Ramos (cell line): ENCODE measurements around the gene RBPJ.
"Not testable (repeated sequence)": the region's sequence is repeated elsewhere in the genome, so short reads cannot be mapped to it uniquely, and the experiment has no call there.

Experiments used
- in situ Hi-C: fragments of 300-500 bp; cut with MboI; formaldehyde crosslinking; loops from one replicate; pipeline ENCODE4 v1.14.3; 2022; ENCODE audit warnings: low sequenced_read_pairs; ENCODE audit not compliant: unreplicated experiment

RBPJ gene

GRCh38 chr4:26331380-26331950 is 10.7 kb downstream of the RBPJ start:
- in situ Hi-C loops: no loop called here

GRCh38 chr4:26334366-26334765 is 13.6 kb downstream of the RBPJ start:
- in situ Hi-C loops: no loop called here

GRCh38 chr4:26337612-26338011 is 16.8 kb downstream of the RBPJ start:
- in situ Hi-C loops: no loop called here

GRCh38 chr4:26342328-26343037 is 21.7 kb downstream of the RBPJ start:
- in situ Hi-C loops: no loop called here

- in situ Hi-C loops: no loop called here
Observed at GRCh38 chr4:26343038-26343398, 22.2 kb downstream of the RBPJ start.

- in situ Hi-C loops: no loop called here
Observed at GRCh38 chr4:26344901-26345564, 24.2 kb downstream of the RBPJ start.

- in situ Hi-C loops: no loop called here
Observed at GRCh38 chr4:26345565-26345938, 24.7 kb downstream of the RBPJ start.

GRCh38 chr4:26346203-26346620 is 25.4 kb downstream of the RBPJ start:
- in situ Hi-C loops: no loop called here

- in situ Hi-C loops: no loop called here
Observed at GRCh38 chr4:26349496-26349895, 28.7 kb downstream of the RBPJ start.

- in situ Hi-C loops: no loop called here
Observed at GRCh38 chr4:26351685-26352084, 30.9 kb downstream of the RBPJ start.

- in situ Hi-C loops: no loop called here
Observed at GRCh38 chr4:26354491-26354890, 33.7 kb downstream of the RBPJ start.

GRCh38 chr4:26355392-26356052 is 34.7 kb downstream of the RBPJ start:
- in situ Hi-C loops: no loop called here

GRCh38 chr4:26356081-26356501 is 35.3 kb downstream of the RBPJ start:
- in situ Hi-C loops: no loop called here

- in situ Hi-C loops: not testable (repeated sequence)
Observed at GRCh38 chr4:26359521-26359920, 38.7 kb downstream of the RBPJ start.

- in situ Hi-C loops: no loop called here
Observed at GRCh38 chr4:26360273-26360672, 39.5 kb downstream of the RBPJ start.

- in situ Hi-C loops: no loop called here
Observed at GRCh38 chr4:26360864-26361263, 40.0 kb downstream of the RBPJ start.

- in situ Hi-C loops: no loop called here
Observed at GRCh38 chr4:26361297-26361696, 40.5 kb downstream of the RBPJ start.

- in situ Hi-C loops: no loop called here
Observed at GRCh38 chr4:26362745-26363439, 42.1 kb downstream of the RBPJ start.

GRCh38 chr4:26365537-26366150 is 44.8 kb downstream of the RBPJ start:
- in situ Hi-C loops: no loop called here

- in situ Hi-C loops: no loop called here
Observed at GRCh38 chr4:26367811-26368210, 47.0 kb downstream of the RBPJ start.
